Renal pelvis (tissue), 12 donors: ENCODE measurements around the gene GJC1. TPM values are rescaled to one million over a fixed set of nuclear protein-coding genes. Genes with fewer than 3 reads are reported as not detected.

ENCODE experiments used
- DNase-seq: peaks from one replicate; pipeline ENCODE4 v3.0.0-alpha.2; 2013
- long read RNA-seq, 16 experiments: transcript quantifications; one replicate each; lab custom pipeline, GENCODE V29; 2026
- polyA plus RNA-seq, 3 donors: library from polyadenylated mRNA; unstranded; fragments of 120-200 nt; gene quantifications; one replicate each; pipeline ENCODE4 v1.2.1, GENCODE V29; 2013; ENCODE audit not compliant: insufficient read length in 3 of 3

The GJC1 gene
- polyA plus RNA-seq = 10 to 100 TPM; 24.1 to 26.2 (median 24.3) TPM
- long read RNA-seq, donor 1, partial matches to known transcripts = 0 of 1 reads
- long read RNA-seq, donor 1, other reads (novel, unspliced or antisense) = 0 of 1 reads
- long read RNA-seq, donor 2, partial matches to known transcripts = 0 of 3 reads
- long read RNA-seq, donor 2, other reads (novel, unspliced or antisense) = 0 of 3 reads
- long read RNA-seq, donor 3, partial matches to known transcripts = 0 of 1 reads
- long read RNA-seq, donor 3, other reads (novel, unspliced or antisense) = 0 of 1 reads
- long read RNA-seq, donor 4, partial matches to known transcripts = 0 of 4 reads
- long read RNA-seq, donor 4, other reads (novel, unspliced or antisense) = 0 of 4 reads
- long read RNA-seq, donor 5, partial matches to known transcripts = 0 of 2 reads
- long read RNA-seq, donor 5, other reads (novel, unspliced or antisense) = 0 of 2 reads
- long read RNA-seq, donor 6, partial matches to known transcripts = 5 of 8 reads
- long read RNA-seq, donor 6, other reads (novel, unspliced or antisense) = 0 of 8 reads
- long read RNA-seq, donor 7, full-length matches to known transcripts = 4 of 4 reads
- long read RNA-seq, donor 7, partial matches to known transcripts = 0 of 4 reads
- long read RNA-seq, donor 7, other reads (novel, unspliced or antisense) = 0 of 4 reads
- long read RNA-seq, donor 8, partial matches to known transcripts = 0 of 4 reads
- long read RNA-seq, donor 8, other reads (novel, unspliced or antisense) = 0 of 4 reads
- long read RNA-seq, donor 9, partial matches to known transcripts = 17 of 20 reads
- long read RNA-seq, donor 9, other reads (novel, unspliced or antisense) = 0 of 20 reads
- long read RNA-seq, donor 10, partial matches to known transcripts = 19 of 21 reads
- long read RNA-seq, donor 10, other reads (novel, unspliced or antisense) = 0 of 21 reads
- long read RNA-seq, donor 11, partial matches to known transcripts = 0 of 3 reads
- long read RNA-seq, donor 11, other reads (novel, unspliced or antisense) = 0 of 3 reads
- long read RNA-seq, donor 12, partial matches to known transcripts = 0 of 4 reads
- long read RNA-seq, donor 12, other reads (novel, unspliced or antisense) = 0 of 4 reads
- long read RNA-seq, donor 13, full-length matches to known transcripts = 6 of 6 reads
- long read RNA-seq, donor 13, partial matches to known transcripts = 0 of 6 reads
- long read RNA-seq, donor 13, other reads (novel, unspliced or antisense) = 0 of 6 reads
- long read RNA-seq, donor 14 = 0 reads
- long read RNA-seq, donor 15 = 0 reads
- long read RNA-seq, donor 16, full-length matches to known transcripts = 3 of 3 reads
- long read RNA-seq, donor 16, partial matches to known transcripts = 0 of 3 reads
- long read RNA-seq, donor 16, other reads (novel, unspliced or antisense) = 0 of 3 reads

- DNase-seq = peak; percentile 59
Measured at GRCh38 chr17:44829523-44830358, at the start of gene GJC1. Gene GJC1, minus strand, starts transcription at chr17:44830287. Its CDS starts 24,470 bp downstream, at chr17:44805817.

GRCh38 chr17:44879376-44879775 lies 49.3 kb upstream of the GJC1 start:
- no peak for DNase-seq

DNA sequence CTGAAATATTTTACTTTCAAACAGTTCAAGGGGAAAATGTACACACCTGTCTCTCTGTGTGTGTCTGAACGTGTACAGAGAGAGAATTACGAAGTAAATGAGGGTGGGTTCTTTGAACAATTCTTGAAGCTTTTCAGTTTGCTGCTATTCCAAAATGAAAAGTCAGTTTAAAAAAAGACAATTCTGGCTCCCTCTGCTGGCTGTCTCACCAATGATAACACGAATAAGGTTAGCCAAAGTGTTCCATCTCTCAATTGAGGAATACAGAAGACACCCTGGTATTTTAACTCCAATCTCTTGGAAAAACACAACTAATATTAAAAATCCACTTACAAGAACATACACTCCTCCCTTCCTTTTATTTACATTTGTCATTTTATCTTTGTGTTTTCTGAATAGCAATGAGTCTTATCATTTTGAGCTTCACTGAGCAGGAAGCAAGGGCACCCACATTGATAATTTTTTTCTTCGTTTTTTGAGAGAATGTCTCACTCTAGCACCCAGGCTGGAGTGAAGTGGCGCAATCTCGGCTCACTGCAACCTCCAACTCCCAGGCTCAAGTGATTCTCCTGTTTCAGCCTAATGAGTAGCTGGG lies 48.6 kb upstream of the GJC1 start:
- DNase-seq = peak; percentile 39

DNA sequence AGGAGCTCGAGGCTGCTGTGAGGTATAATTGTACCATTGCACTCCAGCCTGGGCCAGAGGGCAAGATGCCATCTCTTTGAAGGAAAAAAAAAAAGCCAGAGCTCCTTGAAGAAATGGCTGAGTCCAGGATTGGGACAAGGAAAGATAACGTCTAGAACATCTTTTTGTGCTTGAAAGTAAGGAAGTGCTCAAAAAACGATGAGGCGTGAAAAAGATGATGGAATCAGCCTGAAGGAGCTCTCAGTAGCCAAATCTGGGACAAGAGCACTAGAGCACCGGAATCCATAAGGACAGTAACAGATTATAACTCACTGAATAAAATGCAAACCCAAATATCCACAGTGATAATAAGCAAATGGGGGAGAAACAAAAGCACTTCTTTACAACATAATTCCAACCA lies 47.0 kb upstream of the GJC1 start:
- DNase-seq = no peak

- no peak for DNase-seq
Measured at GRCh38 chr17:44875761-44876160, 45.7 kb upstream of the GJC1 start.

DNA sequence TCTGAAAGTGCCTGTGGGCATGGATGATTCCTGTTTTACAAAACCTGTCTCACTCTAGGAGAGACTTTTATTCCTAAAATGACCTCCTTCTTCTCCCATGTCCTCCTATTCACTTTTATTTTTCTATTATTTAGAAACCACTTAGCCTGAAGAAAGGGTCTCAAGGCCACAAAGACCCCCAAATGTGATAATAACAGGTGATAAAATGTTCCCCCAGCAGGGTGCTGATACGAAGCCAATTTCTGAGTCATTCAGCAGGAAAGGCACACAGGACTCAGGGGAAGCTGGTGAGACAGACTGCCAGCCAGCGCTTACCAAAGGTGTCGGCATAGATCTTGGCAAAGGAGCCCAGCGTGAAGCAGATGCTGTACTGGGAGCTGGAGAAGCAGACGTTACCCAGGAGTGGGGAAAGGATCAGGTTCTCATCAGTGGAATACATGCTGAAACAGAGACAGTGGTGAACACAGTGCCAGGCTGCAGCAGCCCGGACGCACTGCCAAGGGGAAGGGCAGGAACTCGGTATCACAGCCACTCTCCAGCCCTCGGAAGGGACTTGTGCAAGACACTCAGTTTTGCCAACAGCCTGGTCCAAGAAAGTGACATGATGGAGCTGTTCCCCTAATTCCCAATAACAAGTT lies 42.2 kb upstream of the GJC1 start:
- no peak for DNase-seq

DNA sequence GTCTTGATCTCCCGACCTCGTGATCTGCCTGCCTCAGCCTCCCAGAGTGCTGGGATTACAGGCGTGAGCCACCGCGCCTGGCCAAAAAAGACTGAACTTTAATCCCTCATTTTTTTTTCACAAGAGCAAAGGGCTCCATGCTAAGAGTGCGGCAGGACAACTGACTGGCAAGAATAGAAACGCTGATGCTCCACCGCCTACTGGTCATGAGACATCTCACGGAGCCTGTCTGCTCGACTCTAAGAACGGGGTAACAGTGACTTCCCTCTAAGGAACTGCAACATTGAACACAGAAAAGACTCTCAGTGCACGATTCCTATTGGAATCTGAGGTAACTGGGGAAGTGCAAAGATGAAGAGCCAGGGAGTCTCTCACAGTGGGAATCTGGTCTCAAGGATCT lies 41.5 kb upstream of the GJC1 start:
- no peak for DNase-seq

GRCh38 chr17:44867841-44868240 lies 37.8 kb upstream of the GJC1 start:
- no peak for DNase-seq

DNA sequence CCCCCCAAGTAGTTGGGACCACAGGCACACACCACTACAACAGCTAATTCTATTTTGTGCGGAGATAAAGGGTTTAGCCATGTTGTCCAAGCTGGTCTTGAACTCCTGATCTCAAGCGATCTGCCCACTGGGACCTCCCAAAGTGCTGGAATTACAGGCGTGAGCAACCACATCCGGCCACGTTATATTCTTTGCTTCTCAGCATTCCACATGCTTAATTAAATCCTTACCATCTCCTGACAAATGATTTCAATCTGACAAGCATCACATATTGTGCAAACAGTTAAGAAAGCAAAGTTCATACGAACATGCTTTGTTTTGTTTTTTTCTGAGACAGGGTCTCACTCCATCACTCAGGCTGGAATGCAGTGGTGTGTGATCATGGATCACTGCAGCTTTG lies 35.8 kb upstream of the GJC1 start:
- no peak for DNase-seq

- DNase-seq = peak; percentile 73
Measured at GRCh38 chr17:44865231-44865660, 35.2 kb upstream of the GJC1 start.

- no peak for DNase-seq
Measured at GRCh38 chr17:44864831-44865230, 34.7 kb upstream of the GJC1 start.

DNA sequence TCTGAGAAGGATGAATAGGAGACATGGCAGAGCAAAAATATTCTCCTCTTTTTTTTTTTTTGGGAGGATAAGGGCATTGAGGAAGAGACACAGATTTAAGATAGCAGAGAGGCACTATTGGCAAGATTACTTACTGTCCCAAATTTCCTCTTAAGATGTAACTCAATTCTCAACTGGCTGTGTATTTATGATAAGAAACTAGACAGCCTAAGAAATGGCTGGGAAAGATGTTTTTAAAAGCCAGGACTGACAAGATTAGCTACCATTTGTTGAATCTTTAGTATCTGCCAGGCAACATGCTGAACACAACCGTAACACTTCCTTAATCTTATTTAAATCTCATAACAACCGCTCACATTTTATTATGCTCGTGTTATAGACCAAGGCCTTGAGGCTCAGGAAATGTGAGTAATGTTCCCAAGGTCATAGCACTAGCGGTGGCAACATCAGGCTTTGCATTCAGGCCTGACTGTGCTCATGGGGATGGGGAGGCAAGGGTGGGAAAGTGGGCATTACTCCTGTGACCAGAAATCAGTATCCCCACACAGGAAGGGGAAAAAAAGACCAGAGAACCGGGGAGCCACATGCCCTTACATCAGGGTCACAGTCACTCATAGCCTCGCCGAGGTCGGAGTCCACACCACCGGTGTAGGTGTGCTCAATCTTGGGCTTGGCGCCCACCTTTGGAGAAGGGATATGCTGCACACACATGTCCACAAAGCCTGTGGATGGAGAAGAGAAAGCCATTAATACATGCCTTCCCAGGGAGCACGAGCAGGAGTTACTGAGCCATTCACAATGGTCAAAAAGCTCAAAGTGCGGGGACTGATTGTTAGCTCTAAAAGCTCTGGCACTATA lies 33.2 kb upstream of the GJC1 start:
- no peak for DNase-seq

DNA sequence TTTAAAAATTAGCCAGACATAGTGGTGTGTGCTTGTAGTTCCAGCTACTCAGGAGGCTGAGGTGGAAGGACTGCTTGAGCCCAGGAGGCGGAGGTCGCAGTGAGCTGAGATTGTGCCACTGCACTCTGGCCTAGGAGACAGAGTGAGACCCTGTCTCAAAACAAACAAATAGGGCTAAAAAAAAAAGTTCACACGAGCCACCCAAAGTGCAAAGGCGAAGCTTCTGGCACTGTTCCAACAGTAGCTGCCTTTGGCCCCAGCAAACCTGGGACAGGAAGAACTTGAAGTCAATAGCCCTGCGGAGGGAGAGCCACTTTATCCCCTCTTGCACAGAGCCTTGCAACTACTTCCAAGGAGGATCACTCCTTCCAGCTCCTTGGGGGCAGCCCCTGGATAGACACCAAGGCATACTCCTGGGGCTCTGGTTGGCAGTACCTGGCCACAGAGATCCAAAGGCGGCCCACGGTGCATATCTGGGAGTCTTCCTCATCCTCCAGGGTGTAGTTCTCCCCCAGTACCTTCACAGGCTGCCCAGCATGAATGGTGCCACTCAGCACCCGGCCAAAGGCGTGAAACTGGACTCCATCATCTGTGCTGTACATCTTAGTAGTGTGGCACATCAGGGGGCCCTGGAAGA lies 32.3 kb upstream of the GJC1 start:
- no peak for DNase-seq

- DNase-seq = no peak
Measured at GRCh38 chr17:44859701-44860100, 29.6 kb upstream of the GJC1 start.

- DNase-seq = peak; percentile 69
Measured at GRCh38 chr17:44854192-44854591, 24.1 kb upstream of the GJC1 start.

DNA sequence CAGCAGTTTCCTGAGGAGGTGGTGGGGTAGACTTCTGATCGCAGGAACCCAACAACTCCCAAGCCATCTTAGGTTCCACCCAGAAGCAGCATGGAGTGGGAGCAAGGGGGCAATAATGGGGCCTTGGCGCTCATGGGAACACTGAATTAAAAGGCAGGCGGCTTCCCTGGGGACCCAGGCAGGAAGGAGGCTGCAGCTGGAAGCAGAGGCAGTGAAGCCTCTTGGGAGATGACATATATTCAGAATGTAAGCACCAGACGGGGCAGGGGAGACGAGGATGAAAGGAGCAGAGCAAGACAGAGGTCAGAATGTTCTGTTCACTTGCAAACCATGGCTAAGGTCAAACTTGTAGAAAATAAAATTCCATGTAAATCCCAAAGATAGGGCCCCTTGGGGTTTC lies 20.5 kb upstream of the GJC1 start:
- DNase-seq = no peak

- DNase-seq = no peak
Measured at GRCh38 chr17:44850025-44850424, 19.9 kb upstream of the GJC1 start.

DNA sequence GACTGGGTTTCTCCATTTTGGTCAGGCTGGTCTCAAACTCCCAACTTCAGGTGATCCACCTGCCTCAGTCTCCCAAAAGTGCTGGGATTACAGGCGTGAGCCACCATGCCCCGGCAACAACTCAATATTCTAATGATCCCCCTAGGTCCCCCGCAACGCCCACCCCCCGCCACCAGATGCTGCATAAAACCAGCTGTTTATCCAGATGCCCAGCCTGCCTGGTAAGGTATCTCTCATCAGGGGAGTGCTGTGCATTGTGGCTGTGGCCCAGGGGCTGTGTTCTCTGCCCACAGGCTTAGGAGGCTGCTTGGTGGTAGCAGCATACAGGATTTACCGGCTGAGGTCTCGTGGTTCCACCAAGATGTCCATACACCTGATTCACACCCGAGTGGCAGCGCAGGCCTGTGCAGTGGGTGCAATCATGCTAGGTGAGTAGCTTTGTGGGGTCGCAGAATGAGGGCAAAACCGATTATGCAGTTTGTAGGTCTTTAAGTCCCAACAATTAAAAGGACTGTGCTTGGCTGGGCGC lies 18.9 kb upstream of the GJC1 start:
- no peak for DNase-seq
